Umbilical cord (tissue), 2 donors: ENCODE results near the gene RLF. TPM values are rescaled to one million over a fixed set of nuclear protein-coding genes. Genes with fewer than 3 reads are reported as not detected.

Experiments used
- DNase-seq: peaks from one replicate; pipeline ENCODE4 v3.0.0-alpha.2; 2015; ENCODE audit warnings: low spot score
- total RNA-seq: library from RNA; depleted of rRNA; stranded (reverse); fragments of >200 nt; gene quantifications from one replicate; pipeline ENCODE4 v1.2.3, GENCODE V29; 2014; ENCODE audit warnings: low replicate concordance; ENCODE audit not compliant: insufficient read depth

RLF gene
- total RNA-seq, 1 donor from 2014 or later = 73.9 TPM

DNA sequence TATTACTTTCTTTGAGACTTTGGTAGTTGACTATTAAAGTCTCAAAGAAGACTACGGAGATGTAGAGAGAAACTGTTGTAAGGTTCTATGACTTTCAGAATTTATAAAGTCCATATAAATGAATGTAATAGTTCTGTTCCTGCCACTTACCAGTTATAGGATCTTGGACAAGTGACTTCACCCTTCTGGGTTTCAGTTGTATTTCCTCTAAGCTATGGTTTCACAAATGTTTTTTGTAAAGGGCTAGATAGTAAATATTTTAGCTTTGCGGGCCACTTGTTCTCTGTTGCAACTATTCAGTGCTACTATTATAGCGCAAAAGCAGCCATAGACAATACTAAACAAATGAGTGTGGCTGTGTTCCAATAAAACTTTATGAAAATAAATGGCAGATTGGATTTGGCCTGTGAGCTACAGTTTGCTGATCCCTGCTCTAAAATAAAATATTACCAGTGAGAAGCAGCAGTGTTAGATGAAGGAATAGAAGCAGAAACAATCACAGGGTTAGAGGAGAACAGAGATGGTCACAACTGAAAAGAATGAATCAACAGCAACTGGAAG, 111.5 kb downstream of the RLF start:
- no peak for DNase-seq

GRCh38 chr1:40273547-40274166, 112.5 kb downstream of the RLF start:
- DNase-seq = no peak

- no peak for DNase-seq
These were observed 113.1 kb downstream of the RLF start for GRCh38 chr1:40274331-40274730.

DNA sequence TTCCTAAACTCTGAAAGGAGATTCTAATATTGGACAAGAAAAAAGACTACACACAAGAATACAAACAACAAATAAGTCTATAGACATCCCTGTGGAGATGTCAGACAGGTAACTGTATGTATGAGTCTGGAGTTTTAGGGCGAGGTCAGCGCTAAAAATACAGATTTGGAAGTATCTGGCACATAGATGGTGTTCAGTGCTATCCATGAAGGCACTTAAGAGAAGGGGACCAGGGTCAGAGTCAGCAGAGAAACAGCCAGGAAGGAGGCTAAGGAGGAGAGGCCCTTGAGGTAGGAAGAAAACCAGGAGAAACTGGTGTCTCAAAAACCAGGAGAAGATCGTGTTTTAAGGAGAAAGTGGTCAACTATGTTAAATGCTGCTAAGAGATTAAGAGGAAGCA, 114.9 kb downstream of the RLF start:
- DNase-seq = no peak

- no peak for DNase-seq
These were observed 120.7 kb downstream of the RLF start for GRCh38 chr1:40281853-40282252.

Other genes with a start within 250 kb of the RLF start
- 9.1 TPM for gene MFSD2A, start 206.2 kb upstream of the RLF start, total RNA-seq
- 287 TPM for gene CAP1, start 120.7 kb upstream of the RLF start, total RNA-seq
- gene PPT1, start 64.1 kb upstream of the RLF start, total RNA-seq = 29.1 TPM
- gene TMCO2, start 86.5 kb downstream of the RLF start, total RNA-seq = not detected
- 60.7 TPM for gene ZMPSTE24, start 96.8 kb downstream of the RLF start, total RNA-seq
- gene COL9A2, start 155.9 kb downstream of the RLF start, total RNA-seq = 9.1 TPM
- 20.2 TPM for gene SMAP2, start 212.3 kb downstream of the RLF start, total RNA-seq